ENCODE data around the gene ANKRD60.

The ANKRD60 gene, protein sequence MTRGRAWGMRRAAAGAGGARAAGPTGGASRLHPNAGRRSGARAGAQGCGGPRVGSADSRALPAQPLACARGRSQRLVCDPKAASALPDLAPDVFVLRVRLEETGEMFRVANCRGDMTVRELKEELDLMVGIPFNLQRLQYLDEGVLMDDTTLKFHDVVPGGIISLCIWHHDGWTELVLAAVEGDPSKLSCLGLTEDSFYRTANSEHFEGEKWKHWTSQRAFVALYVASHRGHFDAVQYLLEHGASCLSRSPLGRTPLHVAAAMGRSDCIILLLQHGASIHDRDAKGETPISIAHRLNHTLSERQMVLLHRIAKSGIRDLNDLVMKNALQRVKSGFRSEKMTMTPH

DNA sequence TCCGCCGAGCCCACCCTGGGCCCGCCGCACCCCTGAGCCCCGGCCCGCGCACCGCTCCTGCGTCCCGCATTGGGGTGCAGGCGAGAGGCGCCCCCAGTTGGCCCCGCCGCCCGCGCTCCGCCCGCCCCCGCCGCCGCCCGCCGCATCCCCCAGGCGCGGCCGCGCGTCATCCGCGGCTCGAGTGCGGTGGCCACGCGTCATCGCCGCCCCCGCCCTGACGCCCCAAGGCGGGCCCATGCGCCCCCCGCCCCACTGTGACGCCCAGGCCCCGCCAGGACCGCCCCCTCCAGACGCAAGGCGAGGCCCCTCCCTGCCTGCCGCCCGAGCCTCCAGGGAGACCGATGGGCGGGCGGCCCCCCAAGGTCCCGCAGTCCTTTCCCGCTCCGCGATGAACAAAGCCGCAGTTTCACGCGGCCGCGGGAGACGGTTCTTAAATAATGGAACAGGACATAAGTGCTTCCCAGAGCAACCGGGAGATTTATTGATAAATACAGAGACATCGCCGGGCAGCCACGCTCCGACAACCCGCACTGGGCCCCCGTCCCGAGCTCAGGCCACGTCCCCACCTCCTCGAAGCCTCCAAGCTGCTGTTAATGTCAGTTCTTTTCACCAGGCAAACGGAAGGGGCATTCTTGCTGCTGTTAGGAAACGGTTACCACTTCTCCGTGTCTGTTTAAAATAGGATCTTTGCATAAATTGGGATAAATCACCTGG is at the start of gene ANKRD60:
ANKRD60 (minus strand) TSS at position 170 of the 714 bp plus-strand sequence; CDS start at position 170, 0 bp downstream.
- peak; percentile 64 for DNase-seq

DNA sequence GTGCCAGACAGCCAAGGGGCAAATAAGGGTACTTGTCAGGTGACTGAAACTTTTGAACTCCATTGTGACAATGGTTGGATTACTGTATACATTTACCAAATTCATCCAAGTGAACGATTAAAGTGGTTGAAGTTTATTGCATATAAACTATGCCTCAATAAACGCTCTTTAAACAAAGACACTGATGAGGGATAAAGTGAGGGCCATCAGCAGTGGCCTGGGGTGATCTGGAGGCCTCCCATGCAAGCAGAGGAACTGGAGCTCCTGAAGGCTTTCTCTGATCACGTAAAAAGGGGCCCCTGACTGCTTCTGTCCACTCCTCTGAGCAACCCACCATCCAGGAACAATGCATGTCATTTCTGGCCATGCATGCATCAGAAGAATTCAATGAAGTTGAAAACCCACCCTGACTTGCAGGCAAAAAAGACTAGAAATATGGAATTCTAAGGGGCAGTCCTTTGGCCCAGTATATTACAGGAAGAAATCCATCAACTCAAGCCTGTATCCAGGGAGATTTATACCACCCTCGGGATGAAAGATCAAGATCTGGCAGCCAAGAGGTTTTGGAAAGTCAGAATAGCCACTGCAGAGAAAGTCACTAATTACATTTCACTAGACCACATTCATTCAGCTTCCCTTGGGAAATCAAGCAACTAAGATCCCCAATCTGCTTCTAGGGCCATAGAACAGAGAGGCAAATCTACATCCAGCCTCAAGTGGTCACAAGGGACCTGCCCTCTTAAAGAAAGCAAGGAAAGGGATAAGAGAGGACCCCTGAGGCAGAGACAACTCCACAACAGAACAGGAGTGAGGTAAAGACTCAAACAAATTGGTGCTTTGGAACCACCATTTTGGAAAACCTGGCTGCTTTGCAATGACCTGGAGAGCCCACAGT is 49.4 kb upstream of the ANKRD60 start:
- DNase-seq: no peak

DNA sequence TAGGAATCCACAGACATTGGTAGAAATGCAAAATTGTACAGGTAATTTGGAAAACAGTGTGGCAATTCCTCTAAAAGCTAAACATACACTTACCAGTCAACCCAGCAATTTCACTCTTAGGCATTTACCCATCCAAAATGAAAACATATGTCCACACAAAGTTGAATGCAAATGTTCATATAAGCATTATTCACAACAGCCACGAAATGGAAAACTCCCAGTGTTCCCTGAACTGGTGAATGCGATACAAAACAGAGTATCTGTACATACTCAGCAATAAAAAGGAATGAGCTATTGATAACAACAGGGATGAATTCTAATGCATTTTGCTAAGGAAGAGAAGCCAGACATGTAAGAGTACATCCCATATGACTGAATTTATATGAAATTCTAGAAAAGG is 48.7 kb upstream of the ANKRD60 start:
- DNase-seq: no peak

DNA sequence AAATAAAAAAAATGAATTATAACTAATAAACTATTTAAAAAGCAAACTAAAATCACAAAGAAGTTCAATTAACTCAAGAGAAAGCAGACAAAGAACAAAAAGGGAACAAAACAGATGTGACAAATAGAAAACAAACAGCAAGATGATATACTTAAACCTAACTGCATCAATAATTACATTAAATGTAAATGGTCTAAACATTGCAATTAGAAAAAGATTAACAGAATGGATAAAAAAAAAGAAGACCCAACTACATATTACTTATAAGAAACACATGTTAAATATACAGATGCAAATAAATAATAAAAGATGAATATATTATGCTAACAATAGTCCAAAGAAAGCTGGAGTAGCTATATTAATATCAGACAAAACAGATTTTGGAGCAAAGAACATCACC is 45.9 kb upstream of the ANKRD60 start:
- no peak for DNase-seq

- DNase-seq: no peak
These were observed 43.3 kb upstream of the ANKRD60 start for GRCh38 chr20:58271606-58272351.

DNA sequence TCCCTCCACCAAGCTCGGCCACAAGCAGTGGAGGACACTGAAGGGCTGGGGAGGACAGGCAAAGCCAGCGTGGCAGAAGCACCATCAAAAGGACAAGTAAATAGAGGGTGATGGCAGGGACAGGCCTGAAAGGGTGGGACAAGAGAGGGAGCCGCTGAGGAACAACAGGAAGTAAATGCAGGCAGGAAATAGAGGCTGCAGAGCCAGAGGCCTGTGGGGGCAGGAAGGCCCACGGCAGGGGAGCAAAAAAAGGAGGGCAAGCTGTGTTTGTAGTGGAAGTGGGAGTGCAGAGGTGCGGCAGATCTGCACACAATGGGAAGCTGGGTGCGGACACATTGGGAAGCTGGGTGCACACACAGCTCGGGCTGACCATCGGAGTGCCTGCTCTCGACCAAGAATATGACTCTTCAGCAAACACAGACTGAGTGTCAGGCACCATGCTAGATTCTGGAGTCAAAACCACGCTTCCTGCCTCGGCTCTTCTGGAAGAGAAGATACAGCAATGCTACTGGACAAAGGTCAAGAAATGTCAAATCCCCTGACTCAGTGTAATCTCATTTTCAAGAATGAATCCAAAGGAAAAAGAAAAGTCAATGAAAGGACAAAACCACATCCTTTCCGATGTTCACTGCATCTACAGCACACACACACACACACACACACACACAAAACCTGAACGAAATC is 40.6 kb upstream of the ANKRD60 start:
- no peak for DNase-seq

GRCh38 chr20:58268421-58268821 is 40.0 kb upstream of the ANKRD60 start:
- DNase-seq: no peak

DNA sequence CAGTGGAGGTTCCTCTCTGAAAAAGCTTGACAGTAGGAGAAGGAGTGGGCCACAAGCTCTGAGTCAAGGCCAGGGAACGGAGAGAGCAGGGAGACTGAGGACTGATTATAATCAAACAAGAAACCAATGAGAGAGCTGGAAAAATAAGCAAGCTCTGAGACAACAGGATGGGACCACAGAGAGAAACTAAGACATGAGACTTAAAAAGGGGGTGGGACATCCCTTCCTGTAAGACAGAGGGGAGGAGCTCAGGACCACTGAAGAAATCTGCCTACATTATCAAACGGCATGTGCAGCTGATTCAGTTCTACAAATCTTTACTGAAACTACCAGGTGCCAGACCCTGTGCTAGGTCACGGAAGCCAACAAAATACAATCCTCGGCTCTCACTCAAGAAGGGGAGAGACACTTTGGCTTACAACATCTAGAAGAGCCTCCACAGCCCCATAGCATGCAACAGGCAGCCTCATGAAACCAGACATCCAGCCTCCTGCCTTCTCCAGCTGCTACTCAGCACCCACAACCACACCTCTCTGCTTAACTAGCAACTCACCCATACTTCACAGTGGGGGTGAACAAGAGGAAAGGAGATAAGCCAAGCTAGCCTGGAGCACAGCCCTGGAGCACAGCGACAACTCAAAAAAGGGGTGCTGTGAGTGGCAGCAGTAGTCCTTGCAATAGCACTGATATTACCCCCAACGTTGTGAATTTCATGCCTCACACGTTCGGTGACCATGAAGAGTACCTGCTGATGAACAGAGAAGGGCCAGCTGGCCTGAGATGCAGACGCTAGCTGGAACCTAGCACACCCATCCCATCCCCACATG is 39.1 kb upstream of the ANKRD60 start:
- DNase-seq: no peak

DNA sequence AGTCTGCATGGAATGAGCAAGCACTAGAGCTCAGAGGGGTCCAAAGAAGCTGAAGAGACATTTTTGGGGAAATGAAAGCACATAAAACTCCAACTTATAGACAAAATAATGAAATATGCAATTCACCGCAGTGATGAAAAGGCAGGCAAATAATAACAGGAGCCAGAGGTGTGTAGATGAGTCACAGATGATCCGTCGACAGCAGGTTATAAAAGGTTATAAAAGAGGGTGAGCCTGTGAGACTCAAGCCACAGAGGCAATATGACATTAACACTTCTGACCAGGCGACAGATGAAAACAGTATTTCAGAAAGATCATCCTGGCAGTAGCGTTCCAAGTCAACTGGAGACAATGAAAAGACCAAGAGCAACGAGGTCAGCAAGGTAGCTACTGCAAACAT is 35.8 kb upstream of the ANKRD60 start:
- no peak for DNase-seq

GRCh38 chr20:58261660-58262059 is 33.2 kb upstream of the ANKRD60 start:
- no peak for DNase-seq

- DNase-seq: no peak
These were observed 31.6 kb upstream of the ANKRD60 start for GRCh38 chr20:58260006-58260405.

- no peak for DNase-seq
These were observed 28.4 kb upstream of the ANKRD60 start for GRCh38 chr20:58256842-58257241.

DNA sequence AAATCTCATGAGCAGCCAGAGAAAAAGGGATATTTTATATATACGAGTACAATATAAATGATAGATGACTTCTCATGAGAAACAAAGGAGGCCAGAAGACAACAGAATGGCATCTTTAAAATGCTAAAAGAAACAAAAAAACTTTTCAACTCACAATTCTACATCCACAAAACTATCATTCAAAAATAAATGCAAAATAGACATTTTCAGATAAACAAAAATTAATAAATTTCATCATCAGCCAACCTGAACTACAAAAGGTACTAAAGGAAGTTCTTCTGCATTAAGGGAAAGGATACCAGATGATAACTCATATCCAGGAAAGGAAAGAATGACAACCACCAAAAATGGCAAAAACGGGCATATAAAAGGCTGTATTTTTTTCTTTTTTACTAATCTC is 27.9 kb upstream of the ANKRD60 start:
- no peak for DNase-seq

DNA sequence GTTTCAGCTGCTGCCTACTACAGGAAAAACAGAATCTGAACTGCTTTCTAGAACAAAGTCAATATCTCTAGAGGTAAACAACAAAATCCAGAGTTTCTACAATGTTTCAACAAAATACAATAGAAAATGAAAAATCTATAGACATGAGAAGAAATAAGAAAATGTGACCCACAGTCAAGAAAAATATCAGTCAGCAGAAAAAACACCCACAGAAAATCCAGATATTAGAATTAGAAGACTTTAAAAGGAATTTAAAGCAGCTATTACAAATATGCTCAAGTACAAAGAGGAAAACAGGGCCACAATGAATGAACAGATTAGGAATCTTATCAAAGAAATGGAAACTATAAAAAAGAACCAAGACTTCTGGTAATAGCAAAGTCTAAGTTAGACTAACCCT is 26.4 kb upstream of the ANKRD60 start:
- DNase-seq: no peak

DNA sequence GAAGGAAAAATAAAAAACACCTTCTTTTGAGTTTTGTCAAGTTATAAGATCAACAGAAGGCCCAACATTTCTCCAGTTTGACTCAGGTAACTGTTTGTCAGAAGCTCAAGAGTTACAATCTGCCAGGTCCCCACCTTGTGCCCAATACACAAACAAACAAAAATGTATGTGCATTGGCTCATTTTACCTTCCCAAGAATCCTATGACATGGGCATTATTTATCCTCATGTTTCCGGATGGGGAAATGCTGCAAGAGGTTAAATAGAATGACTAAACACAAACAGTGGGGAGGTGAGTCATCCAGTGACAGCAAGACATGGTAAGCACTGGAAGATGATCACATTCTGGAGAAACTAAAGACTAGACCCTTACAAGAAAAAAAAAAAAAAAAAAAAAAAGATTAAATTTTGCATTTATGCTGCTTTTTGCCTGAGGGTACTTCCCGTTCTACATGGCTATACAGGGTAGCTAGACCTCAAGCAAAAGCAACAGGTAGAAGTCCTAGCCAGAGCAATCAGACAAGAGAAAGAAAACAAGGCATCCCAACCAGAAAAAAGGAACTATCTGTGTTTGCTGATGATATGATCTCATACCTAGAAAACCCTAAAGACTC is 23.6 kb upstream of the ANKRD60 start:
- DNase-seq: no peak

DNA sequence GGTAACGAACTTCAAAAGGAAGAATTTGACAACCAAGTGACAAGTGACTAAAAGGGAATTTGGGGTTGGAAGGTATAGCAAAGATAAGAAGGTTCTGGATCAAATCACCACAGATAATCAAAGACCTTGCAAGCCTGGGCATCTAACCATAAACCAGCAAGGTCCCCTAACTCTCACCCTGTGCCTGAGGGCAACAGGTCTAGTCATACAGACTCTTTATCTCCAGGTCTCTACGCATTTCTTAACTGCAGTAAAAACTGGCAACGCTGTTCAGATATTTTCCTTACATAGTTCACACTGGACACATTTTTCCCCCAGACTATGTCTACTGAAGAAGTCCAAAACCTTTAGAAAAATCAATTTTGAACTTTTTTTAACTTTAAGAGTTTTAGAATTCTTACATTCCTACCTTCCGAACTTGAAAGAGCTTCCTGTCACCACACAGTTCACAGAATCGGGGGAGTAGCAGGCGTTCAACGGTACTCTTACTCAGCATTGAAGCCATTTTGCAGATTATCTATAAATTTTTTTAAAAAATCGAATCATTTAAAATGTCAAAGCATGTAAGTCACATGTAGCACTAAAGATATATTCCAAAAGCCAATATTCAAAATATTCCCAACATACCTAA is 23.0 kb upstream of the ANKRD60 start:
- DNase-seq: no peak

DNA sequence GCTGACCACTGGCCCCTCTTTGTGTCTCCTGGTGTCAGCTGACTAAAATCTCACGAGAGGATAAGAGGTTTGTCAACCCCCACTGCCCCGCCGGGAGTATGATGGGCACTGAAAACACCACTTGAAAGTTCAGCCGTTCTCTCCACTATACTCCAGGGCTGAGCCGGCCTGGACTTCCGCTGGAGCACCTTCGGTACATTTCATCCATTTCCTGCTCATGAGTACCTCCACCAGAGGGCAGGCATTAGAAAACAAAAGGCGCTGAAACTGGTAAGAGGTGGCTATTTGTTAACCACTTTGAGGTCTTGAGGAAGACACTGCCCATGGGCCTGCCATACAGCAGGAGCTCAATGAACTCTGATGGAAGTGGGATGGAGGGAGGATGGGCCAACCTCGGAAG is 17.9 kb upstream of the ANKRD60 start:
- no peak for DNase-seq

- DNase-seq: no peak
These were observed 17.5 kb upstream of the ANKRD60 start for GRCh38 chr20:58245931-58246330.

DNA sequence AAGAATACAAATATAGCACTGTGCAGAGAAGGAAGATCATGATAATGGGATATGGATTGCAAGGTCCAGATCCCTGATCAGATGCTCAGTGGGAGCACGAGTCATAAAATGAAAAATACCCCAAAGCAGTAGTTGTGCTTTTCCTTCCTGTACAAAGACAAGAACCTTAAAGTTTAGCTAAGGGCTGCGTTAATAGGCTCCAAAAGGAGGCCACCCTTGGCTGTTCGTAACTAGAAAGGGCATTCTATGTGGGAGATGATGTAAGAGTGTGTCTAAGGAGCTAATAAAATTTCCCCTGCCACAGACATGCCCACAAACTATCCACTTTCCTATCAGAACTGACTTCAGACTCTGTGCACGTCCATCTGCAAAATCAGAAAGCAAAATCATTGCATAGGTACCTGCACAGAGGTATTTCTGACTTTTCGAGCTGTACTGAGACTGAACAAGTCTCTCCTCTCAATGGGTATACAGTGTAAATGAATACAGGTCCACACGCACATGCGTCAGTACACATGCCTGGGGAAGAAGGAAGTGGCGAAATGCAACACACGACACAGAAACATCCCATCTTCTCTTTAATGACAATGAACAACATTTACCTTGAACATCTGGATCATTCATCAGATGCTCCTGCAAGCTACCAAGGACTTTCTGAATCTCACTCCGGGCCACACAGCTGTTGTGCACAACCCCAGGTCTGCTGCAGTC is 16.9 kb upstream of the ANKRD60 start:
- DNase-seq: no peak

Measured in right forelimb (tissue), 1 donor.